Testis (tissue), 3 donors: Measurements from ENCODE around the gene RER1. TPM values are rescaled to one million over a fixed set of nuclear protein-coding genes. Genes with fewer than 3 reads are reported as not detected.

Experiments
- DNase-seq: peaks from one replicate; pipeline ENCODE4 v3.0.0-alpha.2; 2019
- H3K27ac ChIP-seq, 2 donors: fragments of 200-600 bp; sonication (generic); one replicate each; pipeline ENCODE4 v1.5.1; 2019
- H3K27me3 ChIP-seq: fragments of 200-600 bp; sonication (generic); one replicate; pipeline ENCODE4 v1.5.1; 2019
- H3K36me3 ChIP-seq: fragments of 200-600 bp; sonication (generic); one replicate; pipeline ENCODE4 v1.5.1; 2017; ENCODE audit warnings: low read depth; ENCODE audit errors: missing control alignments
- H3K4me1 ChIP-seq: fragments of 200-600 bp; sonication (generic); one replicate; pipeline ENCODE4 v1.5.1; 2019
- H3K4me3 ChIP-seq, 2 donors: fragments of 200-600 bp; sonication (generic); one replicate each; pipeline ENCODE4 v1.5.1; 2017 to 2019
- H3K9me3 ChIP-seq: fragments of 200-600 bp; sonication (generic); one replicate; pipeline ENCODE4 v1.5.1; 2017
- POLR2A ChIP-seq: fragments of 450-650 bp; IDR thresholded peaks from one replicate; pipeline ENCODE4 v1.6.1; 2017; ENCODE audit warnings: antibody characterized with exemption, mild to moderate bottlenecking, moderate library complexity
- WGBS, 2 donors: methylation state at CpG; one replicate each; pipeline ENCODE4 v1.1.5; 2018; 5-methylcytosine and 5-hydroxymethylcytosine counted together
- intact Hi-C: fragments of 100-400 bp; cut with DNase I; formaldehyde crosslinking; loops from one replicate; pipeline ENCODE4 v1.15.1; 2023; ENCODE audit warnings: low total_unique reads
- polyA plus RNA-seq: library from polyadenylated mRNA; stranded (reverse); fragments of 350-450 nt; fragmentation: Illumina TruSeq; extraction: RNeasy Lipid Tissue Mini Kit (QIAGEN cat#74804); gene quantifications from one replicate; pipeline ENCODE4 v1.2.3, GENCODE V29; 2014; ENCODE audit warnings: low read depth, low replicate concordance; ENCODE audit not compliant: insufficient read depth
- total RNA-seq, 2 donors: library from RNA; depleted of rRNA; stranded (reverse); fragments of >200 nt; gene quantifications; one replicate each; pipeline ENCODE4 v1.2.3, GENCODE V29; 2016
- TF ChIP-seq, protein P1 (sequence below), 3 experiments: fragments of 450-650 bp in 2 of 3; fragments of 200-600 bp in 1 of 3; sonication (generic) in 1 of 3; IDR thresholded peaks; one replicate each; pipeline ENCODE4 v1.5.1; 2016 to 2019; ENCODE audit warnings: antibody characterized with exemption in 3 of 3, mild to moderate bottlenecking in 2 of 3, moderate library complexity in 1 of 3

The RER1 gene
- total and polyA plus RNA-seq, 3 donors from 2014 or later, result 89.9 to 262 (median 104) TPM

DNA sequence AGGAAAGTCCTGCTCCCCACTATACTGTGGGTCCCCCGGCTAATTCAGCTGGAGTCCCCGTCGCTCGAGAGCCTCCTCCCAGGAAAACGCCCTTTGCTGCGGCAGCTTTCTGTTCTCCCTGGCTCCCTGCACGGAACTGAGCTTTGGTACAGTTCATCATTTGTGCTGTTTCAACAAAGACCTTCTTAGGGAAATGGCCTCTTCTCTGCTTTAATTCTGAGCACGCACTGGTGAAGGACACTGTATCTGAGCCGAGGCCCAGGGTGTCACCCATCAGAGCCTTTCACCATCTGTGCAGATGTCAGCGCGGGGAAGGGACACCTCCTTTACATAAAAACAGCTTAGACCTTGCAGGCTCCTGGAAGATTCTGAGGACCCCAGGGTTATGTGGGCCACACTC lies 34.3 kb downstream of the RER1 start:
- no peak overlapping the region for H3K27ac ChIP-seq
- DNase-seq, result no peak
- H3K4me3 ChIP-seq, result no peak overlapping the region
- H3K27me3 ChIP-seq, result no peaks in the 10 kb centered on the region
- H3K4me1 ChIP-seq, result no peaks in the 10 kb centered on the region
- intact Hi-C loops, result no loop called here
- TF ChIP-seq, protein P1, sequence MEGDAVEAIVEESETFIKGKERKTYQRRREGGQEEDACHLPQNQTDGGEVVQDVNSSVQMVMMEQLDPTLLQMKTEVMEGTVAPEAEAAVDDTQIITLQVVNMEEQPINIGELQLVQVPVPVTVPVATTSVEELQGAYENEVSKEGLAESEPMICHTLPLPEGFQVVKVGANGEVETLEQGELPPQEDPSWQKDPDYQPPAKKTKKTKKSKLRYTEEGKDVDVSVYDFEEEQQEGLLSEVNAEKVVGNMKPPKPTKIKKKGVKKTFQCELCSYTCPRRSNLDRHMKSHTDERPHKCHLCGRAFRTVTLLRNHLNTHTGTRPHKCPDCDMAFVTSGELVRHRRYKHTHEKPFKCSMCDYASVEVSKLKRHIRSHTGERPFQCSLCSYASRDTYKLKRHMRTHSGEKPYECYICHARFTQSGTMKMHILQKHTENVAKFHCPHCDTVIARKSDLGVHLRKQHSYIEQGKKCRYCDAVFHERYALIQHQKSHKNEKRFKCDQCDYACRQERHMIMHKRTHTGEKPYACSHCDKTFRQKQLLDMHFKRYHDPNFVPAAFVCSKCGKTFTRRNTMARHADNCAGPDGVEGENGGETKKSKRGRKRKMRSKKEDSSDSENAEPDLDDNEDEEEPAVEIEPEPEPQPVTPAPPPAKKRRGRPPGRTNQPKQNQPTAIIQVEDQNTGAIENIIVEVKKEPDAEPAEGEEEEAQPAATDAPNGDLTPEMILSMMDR (IDR thresholded peaks at IDR 0.05), result no peak
- H3K9me3 ChIP-seq, result no peaks in the 10 kb centered on the region
- no peaks in the 10 kb centered on the region for H3K36me3 ChIP-seq
- WGBS, 2 donors, result 81 to 83% methylated on average over 5 to 11 of the region's 11 CpGs

DNA sequence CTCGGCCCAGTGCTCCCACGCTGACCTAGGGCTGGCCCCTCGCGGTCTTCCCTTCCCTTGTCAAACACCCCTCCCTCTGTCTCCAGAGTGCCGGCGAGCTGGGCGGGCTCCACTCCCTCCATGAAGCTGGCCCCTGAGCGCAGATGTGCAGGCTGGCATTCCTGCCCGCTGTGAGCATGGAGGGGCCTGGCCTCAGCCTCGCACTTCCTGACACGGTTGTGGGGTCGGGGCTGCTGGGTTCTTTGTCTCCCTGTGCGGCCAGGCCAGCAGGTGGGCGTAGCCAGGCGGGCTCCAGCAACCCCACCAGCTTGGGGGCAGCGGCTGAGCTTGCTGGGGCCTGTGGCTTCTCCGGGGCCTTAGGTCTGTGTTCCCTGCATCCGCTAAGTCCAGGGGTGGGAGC lies 34.9 kb downstream of the RER1 start:
- Histone ChIP-seq H3K36me3 (no peaks in the 10 kb centered on the region), H3K27me3 (no peaks in the 10 kb centered on the region), H3K27ac (no peak overlapping the region), H3K4me1 (no peaks in the 10 kb centered on the region), H3K9me3 (no peaks in the 10 kb centered on the region), H3K4me3 (no peak overlapping the region)
- DNase-seq, result no peak
- 48 to 69% methylated on average over 4 to 12 of the region's 18 CpGs for WGBS, 2 donors
- no peak for TF ChIP-seq POLR2A
- TF ChIP-seq, protein P1 (IDR thresholded peaks at IDR 0.05), result no peak
- intact Hi-C loops, result no loop called here

DNA sequence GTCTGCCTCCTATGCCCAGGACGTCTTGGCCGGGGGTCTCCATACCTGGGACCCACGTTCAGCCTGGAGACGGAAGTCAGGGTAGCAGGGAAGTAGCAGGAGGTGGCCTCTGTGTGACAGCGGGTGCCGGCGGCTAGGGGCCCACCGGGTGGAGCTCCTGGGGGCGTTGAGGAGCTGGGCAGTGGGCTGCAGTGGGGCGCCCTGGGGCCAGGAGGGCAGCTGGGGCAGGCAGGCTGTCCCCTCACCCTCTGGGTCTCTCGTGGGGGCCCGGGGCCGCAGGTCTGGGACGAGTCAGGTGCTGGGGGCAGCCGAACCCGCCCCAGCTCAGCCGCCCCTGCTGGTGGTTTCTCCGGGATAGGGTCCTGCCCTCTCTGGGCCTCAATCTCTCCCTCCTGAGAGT lies 35.4 kb downstream of the RER1 start:
- Histone ChIP-seq H3K27ac (no peak overlapping the region), H3K9me3 (no peaks in the 10 kb centered on the region), H3K4me1 (no peaks in the 10 kb centered on the region), H3K36me3 (no peaks in the 10 kb centered on the region), H3K4me3 (no peak overlapping the region), H3K27me3 (no peaks in the 10 kb centered on the region)
- WGBS, 2 donors, result 86 to 100% methylated on average over 6 to 18 of the region's 18 CpGs
- no peak for DNase-seq
- TF ChIP-seq, protein P1 (IDR thresholded peaks at IDR 0.05), result no peak
- TF ChIP-seq POLR2A, result no peak
- intact Hi-C loops, result no loop called here

DNA sequence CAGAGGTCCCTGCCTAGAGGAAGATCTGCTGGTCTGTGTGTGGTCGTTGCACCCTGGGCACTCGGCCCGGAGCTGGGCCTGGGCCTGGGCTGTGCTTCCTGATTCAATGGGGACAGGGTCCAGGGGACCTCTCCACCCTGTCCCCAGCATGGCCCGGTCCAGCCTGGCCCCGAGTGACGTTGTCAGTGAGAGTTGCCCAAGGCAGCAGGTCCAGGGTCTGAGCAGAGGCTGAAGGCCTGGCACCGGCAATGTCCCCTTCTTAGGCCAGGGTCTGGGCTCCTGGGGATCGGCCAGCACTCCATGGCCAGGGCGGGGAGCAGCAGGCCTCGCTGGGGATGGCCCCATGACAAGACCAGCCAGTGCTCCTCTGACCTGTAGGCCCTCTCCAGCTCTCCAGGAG lies 36.3 kb downstream of the RER1 start:
- intact Hi-C loops, result no loop called here
- no peaks in the 10 kb centered on the region for H3K27me3 ChIP-seq
- no peaks in the 10 kb centered on the region for H3K9me3 ChIP-seq
- DNase-seq, result no peak
- TF ChIP-seq POLR2A, result no peak
- TF ChIP-seq, protein P1 (IDR thresholded peaks at IDR 0.05), result no peak
- H3K27ac ChIP-seq, result no peak overlapping the region
- 60 to 90% methylated on average over 4 to 10 of the region's 10 CpGs for WGBS, 2 donors
- no peaks in the 10 kb centered on the region for H3K4me1 ChIP-seq
- no peaks in the 10 kb centered on the region for H3K36me3 ChIP-seq
- no peak overlapping the region for H3K4me3 ChIP-seq

DNA sequence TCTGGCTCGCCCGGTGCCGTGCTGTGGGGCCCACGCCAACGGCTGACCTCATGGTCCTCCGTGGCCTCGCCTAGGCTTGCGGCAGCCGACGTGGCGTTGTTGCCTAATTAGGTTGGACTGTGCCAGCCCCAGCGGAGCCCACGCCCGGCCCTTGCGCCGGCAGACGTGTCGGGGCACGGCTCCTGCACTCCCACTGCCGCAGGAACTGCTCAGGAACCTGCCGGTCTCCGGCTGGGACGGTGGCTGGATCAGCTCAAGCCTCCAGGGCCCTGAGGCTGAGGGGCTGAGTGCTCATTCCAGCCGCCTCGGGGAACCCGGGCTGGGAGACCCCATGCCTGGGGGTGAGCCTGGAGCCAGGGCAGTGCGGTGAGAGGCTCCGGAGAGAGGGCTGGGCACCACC lies 36.8 kb downstream of the RER1 start:
- intact Hi-C loops, result no loop called here
- Histone ChIP-seq H3K4me3 (no peak overlapping the region), H3K9me3 (no peaks in the 10 kb centered on the region), H3K4me1 (no peaks in the 10 kb centered on the region), H3K27ac (no peak overlapping the region), H3K27me3 (no peaks in the 10 kb centered on the region), H3K36me3 (no peaks in the 10 kb centered on the region)
- WGBS, 2 donors, result 90 to 94% methylated on average over 2 to 28 of the region's 28 CpGs
- no peak for TF ChIP-seq POLR2A
- TF ChIP-seq, protein P1 (IDR thresholded peaks at IDR 0.05), result no peak
- DNase-seq, result no peak
